ENCODE data around the gene FAM240B. TPM values are rescaled to one million over a fixed set of nuclear protein-coding genes. Genes with fewer than 3 reads are reported as not detected.

The FAM240B gene
- total RNA-seq, result not detected

DNA sequence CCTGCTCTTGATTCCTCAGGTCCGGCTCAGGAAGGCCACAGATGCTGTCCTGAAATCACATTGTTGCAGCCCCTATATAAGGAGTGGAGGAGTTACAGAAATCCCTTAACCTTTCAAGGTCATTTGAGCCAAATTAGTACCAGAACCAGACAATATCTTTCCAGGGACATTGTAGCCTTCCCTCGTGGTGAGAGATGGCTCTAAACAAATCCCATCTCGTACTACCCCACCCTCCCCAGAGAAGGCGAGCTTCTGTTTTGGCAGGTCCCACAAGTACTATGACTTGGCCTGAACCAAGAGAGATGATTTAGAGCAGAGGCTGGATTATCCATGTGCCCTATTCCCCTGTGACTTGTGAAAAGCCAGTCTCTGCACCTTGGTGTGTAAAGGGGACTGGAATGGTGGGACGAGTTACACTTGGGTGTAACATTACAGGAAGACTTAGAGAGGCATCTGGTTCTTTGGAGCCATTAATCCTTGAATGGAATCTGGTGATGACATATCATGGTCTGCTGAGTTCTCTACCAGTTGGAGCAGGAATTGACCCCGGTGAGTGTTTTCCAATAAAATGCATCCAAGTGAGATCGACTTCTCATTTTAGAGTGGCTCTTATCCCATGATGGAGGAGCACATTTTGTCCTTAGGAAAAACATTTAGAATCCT, at the start of gene FAM240B:
FAM240B (minus strand) TSS at position 51 of the 663 bp plus-strand sequence. CDS start 16,134 bp downstream, outside the sequence.
- H3K27me3 Mint-ChIP-seq, result no peaks in the 10 kb centered on the region
- CTCF ChIA-PET, result no interaction called here
- no peak within 1 kb of the TSS for H3K27ac Mint-ChIP-seq
- ATAC-seq (no peak), DNase-seq (no peak)
- H3K36me3 Mint-ChIP-seq, result no peaks in the 10 kb centered on the region
- H3K9me3 Mint-ChIP-seq (ENCODE audit: low read depth), result no peaks in the 10 kb centered on the region
- no peak within 1 kb of the TSS for H3K4me3 Mint-ChIP-seq
- H3K4me1 Mint-ChIP-seq, result no peaks in the 10 kb centered on the region

DNA sequence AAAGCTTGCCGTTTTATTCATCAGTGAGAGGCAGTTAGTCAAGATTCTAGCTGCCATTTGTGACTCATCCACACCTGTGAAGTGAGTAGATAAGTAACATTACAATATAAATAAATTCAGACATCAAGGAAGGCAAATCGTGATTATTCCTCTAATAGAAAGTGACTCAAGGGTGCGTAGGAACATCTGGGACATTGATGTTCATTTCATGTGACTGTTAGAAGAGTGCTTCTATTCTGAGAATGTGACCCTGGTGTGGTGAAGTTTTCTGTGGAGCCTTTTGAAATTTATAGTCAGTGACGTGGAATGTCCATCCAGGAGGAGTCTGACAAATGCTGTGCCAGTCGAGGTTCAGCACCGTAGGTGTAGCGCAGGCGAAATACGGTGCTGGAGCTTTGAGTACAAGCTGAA, 48.4 kb upstream of the FAM240B start:
- H3K9me3 Mint-ChIP-seq (ENCODE audit: low read depth), result peaks cover 10% of the 10 kb centered on the region
- ATAC-seq, result no peak
- CTCF ChIA-PET, result no interaction called here

DNA sequence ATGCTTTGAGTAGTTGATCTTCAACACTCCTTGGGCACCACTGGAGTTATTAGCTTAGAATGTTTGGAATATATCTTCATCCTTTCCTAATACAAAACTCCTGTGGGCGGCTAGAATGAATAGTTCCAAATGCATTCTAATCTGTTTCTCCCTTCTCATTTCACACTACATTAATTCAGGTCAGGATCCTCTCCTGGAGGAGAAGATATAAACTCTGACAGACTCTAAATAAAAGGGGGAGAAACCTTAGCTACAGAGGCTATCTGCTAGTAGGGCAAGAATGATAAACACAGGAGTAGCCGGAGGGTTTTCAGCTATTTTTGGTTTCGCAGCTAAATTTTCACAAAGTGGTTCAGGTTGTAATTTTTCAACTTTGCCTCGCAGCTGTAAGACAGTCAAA, 45.2 kb upstream of the FAM240B start:
- H3K36me3 Mint-ChIP-seq, result no peaks in the 10 kb centered on the region
- DNase-seq (no peak), ATAC-seq (no peak)
- no peaks in the 10 kb centered on the region for H3K27me3 Mint-ChIP-seq
- H3K4me1 Mint-ChIP-seq, result no peaks in the 10 kb centered on the region
- peaks cover 10% of the 10 kb centered on the region for H3K9me3 Mint-ChIP-seq (ENCODE audit: low read depth)
- CTCF ChIA-PET, result no interaction called here
- no peak overlapping the region for H3K27ac Mint-ChIP-seq
- no peak overlapping the region for H3K4me3 Mint-ChIP-seq

More for the DNA sequence above, 48.4 kb upstream of the FAM240B start:
- no peaks in the 10 kb centered on the region for H3K4me1 Mint-ChIP-seq
- H3K36me3 Mint-ChIP-seq, result no peaks in the 10 kb centered on the region
- no peak overlapping the region for H3K4me3 Mint-ChIP-seq
- no peaks in the 10 kb centered on the region for H3K27me3 Mint-ChIP-seq
- H3K27ac Mint-ChIP-seq, result no peak overlapping the region
- DNase-seq, result no peak

DNA sequence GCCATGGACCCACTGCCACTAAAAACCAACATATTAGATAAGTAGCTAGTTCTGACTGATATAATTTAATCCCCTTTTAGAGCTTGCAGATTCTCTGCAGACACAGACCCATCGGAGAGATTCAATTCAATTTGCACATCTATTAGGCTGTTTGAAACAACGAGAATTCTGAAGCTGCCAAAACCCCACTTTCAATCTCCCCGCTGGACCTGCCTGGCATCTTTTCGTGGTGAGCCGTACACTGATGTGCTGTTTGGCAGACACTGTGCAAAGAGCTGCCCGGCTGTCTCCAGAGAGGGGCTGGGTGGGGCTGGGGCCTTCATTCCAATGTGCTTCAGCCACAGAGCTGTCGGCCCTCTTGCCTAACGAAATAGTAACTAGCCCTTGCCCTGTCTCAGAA, 42.1 kb upstream of the FAM240B start:
- Mint-ChIP-seq H3K36me3 (no peaks in the 10 kb centered on the region), H3K9me3 (ENCODE audit: low read depth) (peaks cover 4% of the 10 kb centered on the region), H3K4me3 (no peak overlapping the region), H3K4me1 (no peaks in the 10 kb centered on the region), H3K27ac (no peak overlapping the region), H3K27me3 (no peaks in the 10 kb centered on the region)
- DNase-seq, result no peak
- CTCF ChIA-PET, result no interaction called here
- ATAC-seq, result no peak

DNA sequence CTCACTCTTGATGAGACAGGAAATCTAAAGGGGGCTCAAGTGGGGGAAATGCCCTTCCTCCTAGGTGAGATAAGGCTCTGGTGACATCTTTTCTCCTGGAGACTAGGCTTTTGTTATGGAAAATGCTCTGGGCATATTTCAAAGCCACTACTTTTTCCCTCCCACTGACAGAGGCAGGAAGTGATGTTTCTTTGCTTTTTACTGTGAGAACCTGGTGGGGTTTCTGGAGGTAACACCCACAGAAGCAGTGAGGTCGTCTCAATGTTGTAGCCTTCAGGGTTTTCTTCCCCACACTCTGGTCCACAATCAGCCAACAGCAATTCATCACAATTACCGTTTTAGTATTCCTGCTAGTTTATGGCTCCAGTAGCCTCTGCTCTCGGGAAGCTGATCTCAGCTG, 41.4 kb upstream of the FAM240B start:
- H3K4me1 Mint-ChIP-seq, result no peaks in the 10 kb centered on the region
- H3K36me3 Mint-ChIP-seq, result no peaks in the 10 kb centered on the region
- H3K4me3 Mint-ChIP-seq, result no peak overlapping the region
- CTCF ChIA-PET, result no interaction called here
- H3K9me3 Mint-ChIP-seq (ENCODE audit: low read depth), result peaks cover 2% of the 10 kb centered on the region
- H3K27ac Mint-ChIP-seq, result no peak overlapping the region
- ATAC-seq (no peak), DNase-seq (no peak)
- no peaks in the 10 kb centered on the region for H3K27me3 Mint-ChIP-seq

DNA sequence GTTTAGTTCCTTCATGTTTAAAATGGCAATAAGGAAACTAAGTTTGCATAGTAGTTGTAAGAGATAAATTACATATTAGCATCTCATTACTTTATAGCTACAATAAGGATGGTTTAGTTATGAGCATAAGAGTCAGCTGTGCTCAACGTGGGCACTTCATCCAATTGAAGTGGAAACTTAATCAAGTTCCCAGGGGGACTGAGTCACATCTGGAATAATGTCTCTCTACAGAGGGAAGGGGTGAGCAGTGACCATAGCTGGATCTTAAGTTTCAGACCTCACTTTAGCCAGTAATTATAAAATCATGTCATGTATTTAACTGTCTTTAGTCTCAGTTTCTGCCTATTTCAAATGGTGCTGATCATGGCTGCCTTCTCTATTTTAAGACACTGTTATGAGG, 36.8 kb upstream of the FAM240B start:
- Mint-ChIP-seq H3K36me3 (no peaks in the 10 kb centered on the region), H3K9me3 (ENCODE audit: low read depth) (no peaks in the 10 kb centered on the region)

DNA sequence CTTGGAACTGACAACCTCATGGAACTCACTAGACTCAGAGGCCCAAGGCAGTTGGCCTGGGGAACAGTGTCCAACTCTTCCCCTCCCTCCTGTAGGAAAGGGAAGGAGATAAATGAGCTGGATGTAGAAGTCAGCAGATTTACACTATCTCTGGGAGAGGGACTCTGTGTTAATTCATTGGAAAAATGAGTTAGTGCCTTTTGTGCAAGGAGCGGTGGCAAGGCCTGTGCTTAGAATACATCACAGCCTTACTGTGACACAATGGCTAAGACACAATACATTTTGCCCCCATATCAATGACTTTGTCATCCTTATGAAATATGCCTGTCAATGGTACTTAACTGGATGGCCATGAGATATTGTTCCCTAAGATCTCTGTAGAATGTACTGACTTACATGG, 28.0 kb upstream of the FAM240B start:
- no peaks in the 10 kb centered on the region for H3K9me3 Mint-ChIP-seq (ENCODE audit: low read depth)
- H3K27me3 Mint-ChIP-seq, result no peaks in the 10 kb centered on the region
- CTCF ChIA-PET, result no interaction called here
- H3K4me1 Mint-ChIP-seq, result no peaks in the 10 kb centered on the region
- no peak overlapping the region for H3K4me3 Mint-ChIP-seq
- no peak for DNase-seq
- no peak for ATAC-seq
- H3K27ac Mint-ChIP-seq, result no peak overlapping the region
- H3K36me3 Mint-ChIP-seq, result no peaks in the 10 kb centered on the region

More for the DNA sequence above, 36.8 kb upstream of the FAM240B start:
- CTCF ChIA-PET, result no interaction called here
- Mint-ChIP-seq H3K27me3 (no peaks in the 10 kb centered on the region), H3K27ac (no peak overlapping the region), H3K4me3 (no peak overlapping the region), H3K4me1 (no peaks in the 10 kb centered on the region)
- ATAC-seq (no peak), DNase-seq (no peak)

DNA sequence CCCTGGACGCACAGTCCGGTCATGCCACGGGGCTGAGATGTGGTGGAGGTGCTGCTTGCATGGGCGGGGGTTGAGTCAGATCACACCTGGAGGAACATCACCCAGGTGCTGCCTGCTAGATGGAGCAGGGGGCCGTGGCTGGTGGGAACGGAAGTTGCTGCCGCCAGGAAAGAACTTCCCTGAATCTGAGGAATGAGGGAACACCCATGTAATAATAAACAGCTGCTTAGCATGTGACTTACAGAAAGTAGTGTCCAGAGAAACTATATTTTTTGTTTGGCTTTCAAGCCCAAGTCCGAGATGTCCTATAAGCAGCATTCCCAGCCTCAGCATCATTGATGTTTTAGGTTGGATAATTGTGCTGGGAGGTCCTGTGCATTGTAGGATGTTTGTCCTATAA, 27.1 kb upstream of the FAM240B start:
- no peaks in the 10 kb centered on the region for H3K36me3 Mint-ChIP-seq
- no peaks in the 10 kb centered on the region for H3K4me1 Mint-ChIP-seq
- CTCF ChIA-PET, result no interaction called here
- H3K27me3 Mint-ChIP-seq, result no peaks in the 10 kb centered on the region
- DNase-seq (no peak), ATAC-seq (no peak)
- no peak overlapping the region for H3K4me3 Mint-ChIP-seq
- H3K9me3 Mint-ChIP-seq (ENCODE audit: low read depth), result no peaks in the 10 kb centered on the region
- no peak overlapping the region for H3K27ac Mint-ChIP-seq

DNA sequence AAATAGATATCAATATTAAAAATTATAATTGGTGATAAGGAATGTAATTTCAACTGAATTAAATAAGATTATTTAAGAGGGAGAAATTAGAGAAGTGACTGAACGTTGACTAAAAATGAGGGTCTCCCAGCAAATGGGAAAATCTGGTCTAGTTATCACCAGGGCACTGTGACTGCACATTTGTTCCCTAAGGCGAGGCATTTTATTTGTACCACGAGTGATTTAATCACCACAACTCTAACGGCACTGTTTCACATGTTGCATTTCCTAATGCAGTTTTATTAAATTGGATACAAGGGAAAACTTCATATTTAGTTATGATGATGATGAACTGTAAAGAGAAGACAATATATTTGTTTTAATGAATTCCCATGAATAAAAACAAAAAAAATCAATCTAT, 26.4 kb upstream of the FAM240B start:
- Mint-ChIP-seq H3K4me1 (no peaks in the 10 kb centered on the region), H3K9me3 (ENCODE audit: low read depth) (no peaks in the 10 kb centered on the region), H3K27me3 (no peaks in the 10 kb centered on the region), H3K36me3 (no peaks in the 10 kb centered on the region), H3K4me3 (no peak overlapping the region), H3K27ac (no peak overlapping the region)
- no peak for DNase-seq
- no peak for ATAC-seq
- CTCF ChIA-PET, result no interaction called here

DNA sequence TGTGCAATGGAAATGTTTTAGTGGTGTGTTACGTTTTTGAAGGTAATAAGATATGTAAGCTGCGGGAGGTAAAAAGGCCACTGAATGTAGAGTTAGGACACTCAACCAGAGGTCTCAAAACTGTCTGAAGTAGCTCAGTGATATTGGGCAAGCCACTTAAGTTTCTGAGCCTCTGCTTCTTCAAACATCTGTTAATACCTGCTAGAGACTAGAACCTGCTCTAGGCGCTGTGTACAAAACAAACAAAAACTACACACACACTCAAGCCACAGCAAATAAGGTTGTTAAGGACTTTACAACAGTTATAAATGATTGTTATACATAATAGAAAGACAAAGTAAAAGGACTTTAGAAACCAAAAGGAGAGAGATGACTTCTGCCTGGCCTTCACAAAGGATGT, 24.6 kb upstream of the FAM240B start:
- DNase-seq, result no peak
- Mint-ChIP-seq H3K9me3 (ENCODE audit: low read depth) (no peaks in the 10 kb centered on the region), H3K27me3 (no peaks in the 10 kb centered on the region), H3K4me1 (no peaks in the 10 kb centered on the region), H3K27ac (no peak overlapping the region), H3K4me3 (no peak overlapping the region), H3K36me3 (no peaks in the 10 kb centered on the region)
- CTCF ChIA-PET, result no interaction called here
- no peak for ATAC-seq

DNA sequence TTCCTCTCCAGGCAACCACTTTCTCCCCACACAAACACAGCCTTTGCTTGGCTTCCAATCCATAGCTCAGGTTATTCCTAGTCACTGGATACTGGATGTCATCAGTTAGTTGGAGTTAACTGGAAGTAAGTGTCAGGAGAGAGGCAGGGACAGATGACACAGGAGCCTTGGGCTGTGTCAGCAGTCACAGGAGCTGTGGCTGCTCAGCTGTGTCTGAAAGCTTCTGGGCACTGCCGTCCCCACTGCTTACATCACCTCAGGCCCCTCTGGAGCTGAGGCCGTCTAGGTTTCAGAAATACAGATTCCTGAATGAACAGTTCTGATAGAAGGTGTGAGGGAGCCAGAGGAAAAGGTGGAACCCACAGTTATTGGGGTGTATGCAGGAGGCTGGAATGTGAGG, 17.3 kb upstream of the FAM240B start:
- CTCF ChIA-PET, result no interaction called here
- Mint-ChIP-seq H3K27me3 (no peaks in the 10 kb centered on the region), H3K27ac (no peak overlapping the region), H3K4me3 (no peak overlapping the region), H3K36me3 (no peaks in the 10 kb centered on the region), H3K9me3 (ENCODE audit: low read depth) (no peaks in the 10 kb centered on the region), H3K4me1 (no peaks in the 10 kb centered on the region)
- DNase-seq (no peak), ATAC-seq (no peak)

DNA sequence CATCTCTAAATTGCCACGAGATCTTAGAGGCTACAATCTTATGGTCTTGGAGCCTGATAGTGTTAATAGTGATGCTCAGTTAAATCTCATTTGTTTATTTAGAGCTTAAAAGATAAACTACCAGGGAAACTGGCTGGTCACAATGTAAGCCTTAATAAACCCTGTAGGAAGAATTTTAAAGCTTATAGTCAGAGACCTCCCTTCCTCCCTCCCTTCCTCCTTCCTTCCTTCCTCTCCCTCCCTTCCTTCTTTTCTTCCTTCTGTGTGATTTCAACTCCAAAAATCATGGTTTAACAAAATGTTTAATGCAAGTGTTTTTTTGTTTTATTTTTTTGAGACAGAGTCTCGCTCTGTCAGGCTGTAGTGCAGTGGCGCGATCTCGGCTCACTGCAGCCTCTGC, 14.9 kb upstream of the FAM240B start:
- ATAC-seq (no peak), DNase-seq (no peak)
- Mint-ChIP-seq H3K4me3 (no peak overlapping the region), H3K4me1 (no peaks in the 10 kb centered on the region), H3K27ac (no peak overlapping the region), H3K27me3 (no peaks in the 10 kb centered on the region), H3K36me3 (no peaks in the 10 kb centered on the region), H3K9me3 (ENCODE audit: low read depth) (no peaks in the 10 kb centered on the region)
- CTCF ChIA-PET, result no interaction called here

DNA sequence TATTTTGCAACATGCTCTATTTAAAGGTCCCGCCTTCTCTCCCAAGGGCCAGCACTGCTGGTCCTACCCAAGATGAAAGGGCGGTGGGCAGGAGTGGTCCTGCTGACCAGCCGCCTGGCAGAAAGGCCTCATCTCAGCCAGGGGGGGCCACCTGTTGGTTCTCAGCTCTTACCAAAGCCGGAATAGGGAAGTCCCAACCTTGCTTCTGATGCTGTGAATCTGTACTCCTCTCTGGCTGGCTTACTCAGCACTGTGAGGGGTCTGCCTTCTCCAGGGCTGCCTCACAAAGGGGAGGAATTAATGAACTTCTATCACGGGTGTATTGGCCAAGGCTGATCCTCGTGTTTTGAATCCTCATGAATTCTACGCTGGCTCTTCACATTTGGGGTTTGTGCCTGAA, 13.6 kb upstream of the FAM240B start:
- no peak overlapping the region for H3K27ac Mint-ChIP-seq
- H3K4me3 Mint-ChIP-seq, result no peak overlapping the region
- DNase-seq (no peak), ATAC-seq (no peak)
- CTCF ChIA-PET, result no interaction called here
- no peaks in the 10 kb centered on the region for H3K27me3 Mint-ChIP-seq
- no peaks in the 10 kb centered on the region for H3K9me3 Mint-ChIP-seq (ENCODE audit: low read depth)
- H3K36me3 Mint-ChIP-seq, result no peaks in the 10 kb centered on the region
- no peaks in the 10 kb centered on the region for H3K4me1 Mint-ChIP-seq

DNA sequence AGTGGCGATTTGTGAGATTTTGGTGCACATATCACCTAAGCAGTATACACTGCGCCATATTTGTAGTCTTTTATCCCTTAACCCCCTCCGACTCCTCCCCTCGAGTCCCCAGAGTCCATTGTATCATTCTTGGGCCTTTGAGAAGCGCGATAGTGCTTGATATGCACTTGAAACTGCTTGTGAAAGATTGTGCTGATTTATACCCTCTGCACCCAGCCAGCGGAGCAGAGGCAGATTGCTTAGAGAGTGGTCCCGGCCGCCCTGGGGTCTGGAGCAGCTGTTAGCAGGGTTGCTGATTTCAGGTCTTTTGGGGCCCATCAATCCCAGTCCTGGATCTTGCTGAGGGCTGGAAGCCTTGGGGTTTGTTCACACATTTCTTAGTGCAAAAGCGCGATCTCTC, 13.0 kb upstream of the FAM240B start:
- H3K4me3 Mint-ChIP-seq, result no peak overlapping the region
- no peaks in the 10 kb centered on the region for H3K4me1 Mint-ChIP-seq
- no peak overlapping the region for H3K27ac Mint-ChIP-seq
- no peak for ATAC-seq
- no peaks in the 10 kb centered on the region for H3K27me3 Mint-ChIP-seq
- CTCF ChIA-PET, result no interaction called here
- DNase-seq, result no peak
- H3K9me3 Mint-ChIP-seq (ENCODE audit: low read depth), result no peaks in the 10 kb centered on the region
- H3K36me3 Mint-ChIP-seq, result no peaks in the 10 kb centered on the region

DNA sequence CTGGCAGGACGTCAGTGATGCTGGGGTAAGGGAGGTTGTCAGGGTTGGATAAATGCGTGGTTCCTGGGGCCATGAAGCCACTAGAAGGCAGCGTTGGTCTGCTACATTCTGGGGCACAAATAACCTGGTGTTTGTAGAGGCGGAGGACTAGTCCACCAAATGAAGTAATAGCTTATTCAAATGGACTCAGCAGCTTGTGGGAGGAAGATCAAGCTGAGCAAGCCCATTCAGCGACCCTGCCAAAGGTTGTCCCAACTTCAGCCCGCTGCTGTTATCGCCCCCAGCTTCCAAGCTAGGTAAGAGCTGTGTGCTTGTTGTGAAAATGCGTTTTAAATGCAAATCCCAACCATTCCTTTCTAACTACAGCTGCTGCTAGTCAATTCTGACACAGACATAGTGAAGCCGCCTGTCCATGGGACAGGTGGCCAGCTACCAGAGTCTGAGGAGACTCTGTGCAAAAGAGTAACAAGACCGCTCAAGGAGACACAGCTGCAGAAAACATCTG, 7.6 kb upstream of the FAM240B start:
- no peaks in the 10 kb centered on the region for H3K27me3 Mint-ChIP-seq
- no peaks in the 10 kb centered on the region for H3K9me3 Mint-ChIP-seq (ENCODE audit: low read depth)
- H3K27ac Mint-ChIP-seq, result no peak overlapping the region
- ATAC-seq (no peak), DNase-seq (no peak)
- no peaks in the 10 kb centered on the region for H3K4me1 Mint-ChIP-seq
- no peak overlapping the region for H3K4me3 Mint-ChIP-seq
- no peaks in the 10 kb centered on the region for H3K36me3 Mint-ChIP-seq
- CTCF ChIA-PET, result no interaction called here
